ENCODE measurements around the gene SP2. TPM values are rescaled to one million over a fixed set of nuclear protein-coding genes. Genes with fewer than 3 reads are reported as not detected.
A peak's percentile ranks its signal among the peaks of the same experiment; 100 is the strongest.

The SP2 gene
- total RNA-seq, result 10 to 100 TPM; 21.7 to 22.3 TPM
- long read RNA-seq, partial matches to known transcripts, result 1 of 12 reads
- long read RNA-seq, other reads (novel, unspliced or antisense), result 11 of 12 reads

DNA sequence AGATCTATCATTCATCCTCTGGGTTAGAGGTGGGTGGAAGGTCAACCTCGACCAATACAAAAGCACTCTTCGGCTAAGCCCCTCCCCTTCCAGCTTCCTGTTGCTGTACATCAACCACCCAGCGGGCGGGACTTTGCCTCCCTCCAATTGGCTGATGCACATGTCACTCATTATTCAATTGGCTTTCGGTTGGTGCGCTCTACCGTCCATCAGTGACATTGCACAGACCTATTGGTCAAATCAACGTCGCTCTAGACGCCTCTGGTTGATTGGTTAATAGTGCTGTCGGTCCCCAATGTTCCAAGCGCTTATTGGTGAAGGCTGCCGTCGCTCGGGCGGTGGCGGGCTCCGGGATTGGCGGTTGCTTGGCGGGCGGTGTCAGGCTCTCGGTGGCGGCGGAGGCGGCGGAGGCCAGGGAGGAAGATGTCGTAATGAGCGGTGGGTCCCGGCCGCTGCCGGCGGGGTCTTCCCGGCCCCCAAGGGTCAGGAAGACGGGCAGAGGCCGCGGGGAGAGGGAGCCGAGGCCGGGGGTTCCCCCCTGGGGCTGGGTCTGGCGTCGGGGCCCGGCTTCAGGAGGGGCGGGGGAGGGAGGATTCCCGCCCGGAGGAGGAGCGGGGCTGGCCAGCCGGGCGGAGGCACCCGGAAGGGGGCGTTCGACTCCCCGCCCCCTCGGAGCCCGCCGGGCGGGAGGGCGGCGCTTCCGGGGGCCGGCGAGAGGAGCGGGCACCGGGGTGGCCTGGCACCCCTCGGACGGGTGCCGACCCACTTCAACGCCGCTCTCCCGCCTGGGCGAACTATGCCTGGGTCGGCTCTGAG is at the start of gene SP2:
Gene SP2, plus strand, starts transcription at position 381 of the 816 bp plus-strand sequence. Its CDS starts 51 bp downstream, at position 432.
- peak; percentile 99 to 100 for DNase-seq
- peak; percentile 83 for ATAC-seq
- intact Hi-C loops (cut with DNase I, micrococcal nuclease), result no loop called here

DNA sequence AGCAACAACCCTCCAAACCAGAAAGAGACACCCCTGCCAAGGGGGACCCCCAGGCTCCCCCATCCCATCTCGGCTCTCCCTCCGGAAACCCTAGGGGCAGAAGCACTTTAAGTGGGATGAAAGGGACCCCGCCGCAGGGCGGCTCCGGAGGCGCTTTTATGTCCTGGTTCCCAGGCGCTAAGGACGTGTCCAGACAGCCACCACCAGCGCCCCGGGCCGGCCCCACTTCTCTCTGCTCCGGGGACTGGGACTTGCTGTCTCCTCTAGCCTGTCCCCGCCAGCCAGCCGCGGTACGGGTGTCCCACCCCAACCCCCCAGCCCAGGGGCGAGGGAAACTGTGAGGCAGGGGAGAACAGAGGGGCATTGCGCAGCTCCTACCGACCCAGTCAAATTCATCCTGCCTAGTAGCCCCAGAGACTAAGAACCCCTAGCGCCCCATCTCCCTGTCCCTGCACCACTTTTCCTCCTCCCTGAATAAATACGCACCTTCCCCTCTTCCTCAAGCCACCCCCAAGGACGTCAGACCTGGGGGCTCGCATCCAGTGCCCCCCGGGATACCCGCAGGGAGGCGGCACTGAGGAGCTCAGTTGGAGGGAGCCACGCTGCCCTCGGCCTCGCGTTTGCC is 49.2 kb upstream of the SP2 start:
- intact Hi-C loops (cut with DNase I, micrococcal nuclease), result loop anchor here in 1 of 2 donors (10.0 kb wide), 1 partner anchor 98 kb away; the partner anchor contains the start of gene PNPO
- DNase-seq (no peak), ATAC-seq (no peak)

DNA sequence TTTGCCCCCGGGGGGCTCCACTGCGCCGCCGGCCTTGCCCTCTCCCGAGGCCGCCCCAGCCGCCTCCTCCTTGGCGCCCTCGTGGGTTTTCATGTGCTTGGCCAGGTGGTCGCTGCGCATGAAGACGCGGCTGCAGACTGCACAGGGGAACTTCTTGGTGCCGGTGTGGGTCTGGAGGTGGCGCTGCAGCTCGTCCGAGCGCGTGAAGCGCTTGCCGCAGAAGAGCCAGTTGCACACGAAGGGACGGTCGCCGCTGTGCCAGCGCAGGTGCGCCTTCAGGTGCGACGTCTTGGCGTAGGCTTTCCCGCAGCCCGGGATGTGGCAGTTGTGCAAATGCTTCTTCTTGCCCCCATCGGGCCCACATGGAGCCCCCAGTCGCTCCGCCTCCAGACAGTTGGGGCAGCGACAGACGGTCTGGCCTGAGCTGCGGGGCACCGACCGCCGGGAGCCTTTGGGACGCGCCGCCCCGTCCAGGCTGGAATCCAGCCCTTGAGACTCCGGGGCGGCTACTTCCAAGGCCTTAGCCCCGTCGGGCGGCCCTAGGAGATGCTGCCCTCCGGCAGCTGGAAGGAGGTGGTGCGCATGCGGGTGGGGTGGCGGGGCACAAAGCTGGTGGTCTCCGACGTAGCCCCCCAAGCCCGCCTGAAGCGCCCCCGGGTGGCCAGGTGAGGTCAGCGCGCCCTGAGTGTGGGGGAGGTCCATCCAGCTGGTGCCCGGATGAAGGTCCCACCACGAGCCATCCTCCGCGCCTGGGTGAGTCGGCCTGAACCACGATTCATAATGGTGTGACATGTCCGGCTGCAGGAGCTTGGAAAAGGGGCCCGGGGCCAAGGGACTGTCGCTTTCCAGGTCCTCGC is 48.5 kb upstream of the SP2 start:
- DNase-seq (no peak), ATAC-seq (no peak)
- intact Hi-C loops (cut with DNase I, micrococcal nuclease), result loop anchor here in 1 of 2 donors (10.0 kb wide), 1 partner anchor 97 kb away; the partner anchor contains the start of gene PNPO

DNA sequence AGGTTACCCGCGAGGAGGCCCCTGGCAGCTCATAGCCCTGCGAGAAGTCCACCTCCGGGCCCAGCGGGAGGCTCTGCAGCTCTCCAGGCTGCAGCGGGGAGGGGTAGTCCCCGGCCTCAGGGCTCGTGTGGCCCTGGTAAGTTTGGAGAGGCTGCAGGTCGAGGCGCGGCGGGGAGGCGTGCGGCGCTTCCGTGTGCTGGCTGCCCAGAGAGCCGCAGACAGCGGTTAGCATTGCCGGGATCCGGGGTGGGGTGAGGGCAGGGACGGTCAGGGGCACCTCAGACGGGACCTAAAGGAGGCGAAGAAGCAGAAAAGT is 47.9 kb upstream of the SP2 start:
- DNase-seq (no peak), ATAC-seq (no peak)
- intact Hi-C loops (cut with DNase I, micrococcal nuclease), result loop anchor here in 1 of 2 donors (10.0 kb wide), 1 partner anchor 97 kb away; the partner anchor contains the start of gene PNPO

DNA sequence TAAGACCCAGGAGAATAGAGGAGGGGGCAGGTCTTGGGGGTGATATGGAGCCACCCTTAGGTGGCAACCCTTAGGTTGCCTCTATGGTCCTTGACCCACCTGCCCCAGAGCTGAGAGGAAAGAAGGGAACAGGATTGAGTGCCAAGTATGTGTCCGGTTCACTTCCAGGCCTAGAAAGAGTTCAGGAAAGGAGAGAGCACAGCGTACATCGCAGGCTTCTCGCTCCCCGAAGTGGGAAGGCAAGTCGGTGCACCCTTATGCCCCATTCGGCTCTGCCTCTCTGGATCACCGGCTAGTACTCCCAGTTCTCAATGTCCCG is 45.7 kb upstream of the SP2 start:
- DNase-seq (no peak), ATAC-seq (peak; percentile 35)
- intact Hi-C loops (cut with DNase I, micrococcal nuclease), result no loop called here

DNA sequence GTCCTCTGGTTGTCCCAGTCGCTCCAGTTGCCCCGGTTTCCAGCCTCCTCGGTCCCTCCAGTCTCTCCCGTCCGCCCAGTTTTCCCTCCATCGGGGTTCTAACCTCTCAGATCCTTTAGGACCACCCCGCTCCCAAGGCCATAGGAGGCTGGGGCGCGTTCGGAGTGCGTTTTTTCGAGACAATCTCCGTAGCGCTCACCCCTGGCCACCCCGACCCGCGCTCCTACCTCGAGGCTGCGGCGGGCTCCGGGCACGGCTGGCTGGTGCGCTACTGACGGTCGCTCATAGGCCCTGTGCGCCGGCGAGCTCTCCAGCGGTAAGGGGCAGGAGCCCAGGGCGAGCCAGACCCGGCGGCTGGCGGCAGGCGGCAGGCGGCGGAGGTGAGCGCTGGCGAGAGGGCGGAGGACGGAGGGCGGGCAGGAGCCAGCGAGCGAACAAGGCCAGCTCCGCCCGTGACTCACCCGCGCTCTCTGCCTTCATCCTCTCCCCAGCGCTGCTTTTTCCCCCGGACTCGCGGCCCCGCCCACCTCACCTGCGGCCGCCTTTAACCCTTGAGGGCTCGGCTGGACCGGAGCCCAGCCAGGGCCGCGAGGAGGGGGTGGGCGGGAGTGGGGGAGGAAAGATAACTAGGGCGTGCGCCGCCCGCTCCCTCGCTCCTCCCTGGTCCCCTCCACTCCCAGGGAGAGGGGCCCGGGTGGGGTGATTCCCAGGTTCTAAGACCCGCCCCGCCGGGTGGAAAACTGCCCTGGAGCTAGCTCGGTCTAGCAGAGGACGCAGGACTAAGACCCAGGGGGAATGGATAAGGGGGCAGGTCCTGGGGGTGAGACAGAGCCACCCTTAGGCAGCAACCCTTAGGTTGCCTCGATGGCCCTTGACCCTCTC is 45.1 kb upstream of the SP2 start, which contains the start of gene SP6:
Gene SP6, minus strand, starts transcription at position 472 of the 882 bp plus-strand sequence. CDS start 2,734 bp downstream, outside the sequence.
- peak; percentile 96 for ATAC-seq
- intact Hi-C loops (cut with DNase I, micrococcal nuclease), result no loop called here
- DNase-seq, result peak; percentile 86 to 91

DNA sequence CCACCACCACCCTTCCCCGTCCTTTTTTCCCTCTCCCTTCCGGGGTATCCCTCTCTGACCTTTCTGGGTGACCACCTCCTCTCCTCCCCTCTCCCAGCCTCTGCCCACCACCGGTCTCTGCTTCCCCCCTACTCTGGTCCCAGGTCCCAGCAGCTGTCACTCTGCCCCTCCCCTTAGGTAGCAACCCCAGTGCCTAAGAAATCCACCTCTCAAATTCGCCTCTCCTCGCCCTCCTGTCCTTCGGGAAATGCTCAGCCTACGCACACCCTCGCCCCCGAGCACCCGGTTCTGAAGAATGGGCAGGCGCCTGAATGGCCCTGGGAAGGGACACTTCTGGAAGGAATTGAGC is 44.3 kb upstream of the SP2 start:
- ATAC-seq (no peak), DNase-seq (no peak)
- intact Hi-C loops (cut with DNase I, micrococcal nuclease), result no loop called here

DNA sequence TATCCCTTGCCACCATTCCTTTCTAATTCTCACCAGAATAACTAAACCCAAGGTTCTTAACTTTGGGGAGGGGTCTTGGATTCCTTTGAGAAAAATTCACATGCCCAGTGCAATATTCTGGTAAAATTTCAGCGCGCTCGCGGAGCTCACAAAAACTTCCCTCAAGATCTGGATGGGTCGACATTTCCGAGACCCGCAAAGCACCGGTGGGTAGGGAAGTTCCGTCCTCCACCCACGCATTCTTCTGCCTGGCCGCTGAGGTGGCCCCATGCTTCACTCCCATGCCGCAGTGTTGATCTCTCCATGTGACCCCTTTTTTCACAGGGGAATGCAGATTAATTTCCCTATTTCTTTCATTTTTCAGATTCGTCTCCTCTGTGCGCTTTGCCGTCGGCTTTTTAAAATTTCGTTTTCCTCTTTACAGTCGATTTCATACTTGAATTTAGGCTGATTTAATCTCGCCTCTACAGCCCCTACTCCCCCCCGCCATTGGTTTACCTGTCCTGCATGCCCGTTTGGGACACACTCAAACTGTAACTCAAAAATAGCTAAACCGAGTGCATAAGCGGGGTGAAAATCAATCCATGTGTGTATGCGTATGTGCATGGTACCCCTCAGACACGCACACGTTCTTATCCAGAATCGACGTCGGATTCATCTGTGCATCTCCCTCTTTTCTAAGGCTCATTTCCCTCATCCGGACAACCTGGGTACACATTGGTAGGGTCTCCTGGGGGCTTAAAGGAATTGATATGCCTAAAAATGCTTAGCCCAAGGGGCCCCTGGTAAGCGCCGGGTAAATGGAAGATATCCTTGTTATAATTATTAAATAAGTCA is 43.7 kb upstream of the SP2 start:
- DNase-seq (no peak), ATAC-seq (no peak)
- intact Hi-C loops (cut with DNase I, micrococcal nuclease), result no loop called here

DNA sequence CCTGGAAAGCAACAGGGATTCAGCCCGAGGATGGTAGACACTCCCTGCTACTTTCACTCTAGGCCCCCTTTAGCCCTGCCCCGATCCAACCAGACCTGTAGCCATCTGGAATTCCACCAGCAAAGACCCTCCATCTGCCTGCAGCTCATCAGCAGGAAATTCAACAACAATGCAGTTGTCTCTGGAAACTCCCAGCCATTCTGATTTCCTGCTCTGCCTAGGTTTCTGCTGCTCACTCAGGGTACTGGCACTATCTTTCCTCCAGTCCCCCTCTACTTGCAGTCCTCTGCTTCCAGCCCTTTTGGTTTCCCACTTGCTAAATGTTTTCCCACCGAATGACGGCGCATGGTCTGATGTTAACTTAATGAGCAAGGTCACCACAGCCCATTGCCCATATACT is 42.4 kb upstream of the SP2 start:
- ATAC-seq (no peak), DNase-seq (no peak)
- intact Hi-C loops (cut with DNase I, micrococcal nuclease), result no loop called here

DNA sequence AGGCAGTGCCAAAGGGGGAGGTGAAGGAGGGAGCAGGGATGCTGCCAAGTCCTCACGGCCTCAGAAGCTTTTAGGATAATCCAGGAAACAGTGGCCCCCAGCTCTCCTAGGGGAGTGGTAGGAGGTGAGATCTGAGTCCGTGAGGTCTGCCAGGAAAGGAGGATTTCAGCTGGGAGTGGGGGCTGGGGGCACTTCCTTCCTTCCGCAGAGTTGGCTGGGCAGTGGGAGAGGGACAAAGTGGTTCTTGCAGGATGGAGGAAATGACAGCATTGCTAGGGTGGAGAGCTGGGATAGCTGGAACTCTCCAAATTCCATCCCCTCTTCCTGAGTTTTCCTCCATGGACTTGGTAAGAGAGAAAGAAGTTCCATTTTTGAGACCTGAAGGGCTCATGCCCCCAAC is 40.3 kb upstream of the SP2 start:
- ATAC-seq (no peak), DNase-seq (no peak)
- intact Hi-C loops (cut with DNase I, micrococcal nuclease), result no loop called here

DNA sequence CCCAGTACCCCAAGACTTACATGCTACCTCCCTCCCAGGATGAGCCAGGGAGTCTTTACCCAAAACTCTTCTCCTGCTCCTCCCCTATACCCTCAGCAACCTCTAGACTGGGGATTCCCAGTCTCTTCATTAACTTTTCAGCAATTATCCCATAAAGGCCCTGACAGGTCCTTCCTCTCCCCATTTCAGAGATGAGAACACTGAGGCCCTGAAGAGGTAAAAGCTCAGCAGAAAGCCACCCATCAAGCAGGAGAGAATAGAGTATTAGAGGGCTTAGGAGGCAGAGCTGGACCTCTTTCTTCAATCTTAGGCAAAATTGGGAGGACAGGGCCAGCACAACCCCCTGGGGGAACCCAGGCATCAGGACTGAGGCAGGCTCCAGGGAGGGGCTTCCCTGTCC is 39.2 kb upstream of the SP2 start:
- ATAC-seq (no peak), DNase-seq (no peak)
- intact Hi-C loops (cut with DNase I, micrococcal nuclease), result no loop called here

DNA sequence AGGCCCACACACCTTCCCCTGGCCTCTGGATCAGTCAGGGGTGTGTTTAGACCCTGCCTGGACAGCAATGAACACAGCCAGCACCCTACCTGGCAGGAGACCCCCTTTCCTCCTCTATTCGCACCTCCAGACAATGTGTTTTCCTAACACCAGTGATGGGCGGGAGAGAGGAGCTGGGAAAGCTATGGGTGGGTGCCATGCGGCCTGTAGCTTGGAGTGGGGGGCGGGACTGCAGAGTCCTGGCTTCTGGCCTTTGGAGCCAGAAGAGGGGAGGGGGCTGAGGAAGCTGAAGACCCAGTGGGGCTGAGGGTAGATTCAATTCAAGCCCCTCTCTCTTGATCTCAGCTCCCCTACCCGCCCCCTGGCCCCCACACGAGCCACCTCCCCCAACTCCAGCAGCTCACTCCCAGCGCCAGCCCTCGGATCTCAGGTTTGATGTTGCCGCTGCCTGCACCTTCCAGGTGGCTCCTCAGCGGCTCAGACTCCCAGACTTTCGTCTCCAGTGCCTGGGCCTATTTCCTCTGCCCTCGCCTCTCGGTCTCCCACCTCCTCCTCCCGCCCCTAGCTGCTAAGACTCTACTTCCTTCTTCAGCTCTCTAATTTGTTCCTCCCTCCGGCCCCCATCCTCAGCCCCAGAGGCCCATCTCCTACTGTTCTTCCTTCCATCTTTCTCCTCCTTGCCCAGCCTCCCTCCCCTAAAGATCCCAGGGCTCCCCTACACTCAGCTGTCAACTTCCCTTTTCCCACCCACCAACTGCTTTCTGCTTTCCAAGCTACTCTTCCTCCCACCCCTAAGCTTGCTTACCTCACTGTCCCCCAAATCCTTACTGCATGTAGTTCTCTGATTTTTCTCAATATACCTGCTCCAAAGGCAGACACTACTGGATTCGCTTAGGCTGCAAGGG is 38.2 kb upstream of the SP2 start:
- no peak for DNase-seq
- intact Hi-C loops (cut with DNase I, micrococcal nuclease), result no loop called here
- no peak for ATAC-seq

DNA sequence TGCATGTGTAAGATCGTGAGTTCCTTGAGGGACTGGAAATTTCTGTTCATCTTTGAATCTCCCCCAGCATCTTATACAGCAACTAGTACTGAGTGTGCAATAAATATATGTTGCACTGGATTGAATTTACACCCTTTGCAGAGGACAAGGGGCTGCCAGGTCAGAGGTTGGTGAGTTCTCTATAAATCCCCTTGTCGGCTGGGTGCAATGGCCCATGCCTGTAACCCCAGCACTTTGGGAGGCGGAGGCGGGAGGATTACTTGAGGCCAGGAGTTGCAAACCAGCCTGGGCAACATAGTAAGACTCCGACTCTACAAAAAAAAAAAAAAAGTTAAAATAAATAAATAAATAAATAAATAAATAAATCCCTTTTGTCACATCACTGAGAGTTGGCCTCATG is 35.6 kb upstream of the SP2 start:
- no peak for DNase-seq
- ATAC-seq, result no peak
- intact Hi-C loops (cut with DNase I, micrococcal nuclease), result no loop called here

DNA sequence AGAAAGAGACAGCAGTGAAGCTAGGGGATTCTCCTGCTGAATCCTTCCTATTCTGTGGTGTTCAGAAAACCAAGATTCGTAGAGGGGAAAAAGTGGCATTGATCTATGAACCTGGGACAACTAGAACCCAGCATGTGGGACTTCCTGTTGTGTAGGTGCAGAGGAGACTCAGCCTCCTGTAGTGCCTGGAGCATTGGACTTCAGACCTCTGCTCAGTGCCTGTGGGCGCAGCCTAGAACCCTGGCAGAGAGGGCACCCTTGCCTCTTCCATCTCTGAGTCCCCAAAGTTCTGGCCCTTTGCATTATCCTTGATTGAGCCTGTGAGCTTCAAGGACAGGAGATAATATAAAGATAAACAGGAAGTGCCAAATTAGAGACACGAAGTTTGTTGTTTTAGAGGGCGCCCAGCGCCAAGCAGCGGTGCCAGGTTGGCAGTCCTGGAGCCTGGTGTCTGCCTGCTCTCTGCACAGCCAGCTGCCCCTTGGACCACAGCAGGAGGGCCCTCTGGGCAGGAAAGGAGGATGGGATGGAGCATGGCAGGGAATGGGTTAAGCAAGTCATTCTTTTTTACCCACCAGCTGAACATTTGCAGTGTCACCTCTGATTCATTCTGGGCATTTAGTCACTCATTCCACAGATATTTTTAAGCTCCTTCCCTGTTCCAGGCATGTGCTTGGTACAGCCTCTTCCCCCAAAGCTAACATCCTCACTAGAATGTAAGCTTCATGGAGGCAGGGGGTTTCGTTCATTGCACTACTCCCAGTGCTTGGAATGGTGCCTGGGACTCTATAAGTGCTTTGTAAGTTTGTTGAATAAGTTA is 33.2 kb upstream of the SP2 start:
- ATAC-seq (peak; percentile 85), DNase-seq (no peak)
- intact Hi-C loops (cut with DNase I, micrococcal nuclease), result no loop called here

DNA sequence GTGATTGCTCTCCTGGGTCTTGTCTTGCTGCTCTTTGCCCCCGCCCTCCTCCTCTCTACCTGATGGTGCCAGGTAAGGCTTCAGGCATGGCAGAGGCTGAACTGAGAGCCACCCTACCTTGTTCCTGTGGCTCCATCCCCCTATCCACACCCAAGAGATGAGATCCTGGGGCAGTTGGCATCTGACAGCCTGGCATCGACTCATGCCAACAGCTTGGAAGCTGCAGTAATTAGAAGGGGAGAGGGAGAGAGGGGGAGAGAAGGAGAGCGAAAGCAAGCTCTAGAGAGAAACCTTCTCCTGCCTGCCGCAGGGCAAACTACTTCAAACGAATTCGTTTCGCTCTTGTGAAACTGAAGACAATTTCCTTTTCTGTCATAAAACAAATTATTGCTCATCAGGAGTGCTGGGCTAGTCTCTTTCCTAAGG is 31.2 kb upstream of the SP2 start:
- DNase-seq, result no peak
- intact Hi-C loops (cut with DNase I, micrococcal nuclease), result no loop called here
- ATAC-seq, result peak; percentile 49

DNA sequence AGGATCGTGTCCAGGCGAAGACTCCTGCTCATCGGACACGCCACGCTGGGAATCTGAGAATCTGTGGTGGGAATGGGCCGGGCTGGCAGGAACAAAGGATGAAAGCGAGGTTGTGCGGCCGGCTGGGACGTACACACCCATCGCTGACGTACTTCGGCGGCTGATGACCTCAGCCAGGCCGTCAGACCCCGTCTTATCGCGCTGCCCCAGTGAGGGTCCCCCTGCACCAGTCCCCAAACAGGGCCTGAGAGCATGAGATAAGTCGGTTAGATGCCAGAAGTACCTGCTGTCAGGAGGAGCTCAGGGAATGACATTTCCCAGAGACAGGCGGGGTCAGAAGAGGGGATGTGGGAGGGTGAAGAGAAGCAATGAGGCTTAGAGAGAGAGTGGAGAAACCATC is 29.1 kb upstream of the SP2 start:
- ATAC-seq, result no peak
- intact Hi-C loops (cut with DNase I, micrococcal nuclease), result no loop called here
- no peak for DNase-seq
